Mesenchymal stem cell (in vitro differentiated cells and primary cell): ENCODE data around the gene SLCO3A1.

Experiments used
- DNase-seq: peaks from one replicate; pipeline ENCODE4 v3.0.0-alpha.2; 2013
- H2AFZ ChIP-seq: one replicate; pipeline ENCODE4 v1.6.1; 2013; ENCODE audit warnings: low read depth, mild to moderate bottlenecking, control low read depth, inconsistent platforms, low read length, moderate library complexity
- H2AK5ac ChIP-seq: 2 replicates; pipeline ENCODE4 v1.6.1; 2013; ENCODE audit warnings: low read length, moderate library complexity, mild to moderate bottlenecking, inconsistent platforms; ENCODE audit not compliant: severe bottlenecking
- H2BK120ac ChIP-seq: one replicate; pipeline ENCODE4 v1.6.1; 2013; ENCODE audit warnings: low read depth, mild to moderate bottlenecking, inconsistent platforms, low read length, moderate library complexity
- H2BK12ac ChIP-seq, 2 experiments: one replicate each; pipeline ENCODE4 v1.6.1; 2013; ENCODE audit warnings: inconsistent platforms in 2 of 2, low read length in 2 of 2, mild to moderate bottlenecking in 2 of 2, moderate library complexity in 2 of 2, control low read depth in 1 of 2
- H2BK15ac ChIP-seq: one replicate; pipeline ENCODE4 v1.6.1; 2013; ENCODE audit warnings: mild to moderate bottlenecking, low read depth, inconsistent platforms; ENCODE audit not compliant: poor library complexity, severe bottlenecking
- H2BK5ac ChIP-seq: 2 replicates; pipeline ENCODE4 v1.6.1; 2013; ENCODE audit warnings: low read depth, mild to moderate bottlenecking, low read length, control low read depth, inconsistent platforms; ENCODE audit not compliant: poor library complexity, severe bottlenecking
- H3K14ac ChIP-seq, 2 experiments: one replicate each; pipeline ENCODE4 v1.6.1; 2013; ENCODE audit warnings: inconsistent platforms in 2 of 2, low read length in 2 of 2, control low read depth in 1 of 2, mild to moderate bottlenecking in 1 of 2, moderate library complexity in 1 of 2
- H3K18ac ChIP-seq, 2 experiments: one replicate each; pipeline ENCODE4 v1.6.1; 2013; ENCODE audit warnings: inconsistent platforms in 2 of 2, low read length in 2 of 2, control low read depth in 1 of 2, low read depth in 1 of 2, mild to moderate bottlenecking in 1 of 2
- H3K23ac ChIP-seq, 2 experiments: one replicate each; pipeline ENCODE4 v1.6.1; 2013; ENCODE audit warnings: inconsistent platforms in 2 of 2, low read length in 2 of 2, mild to moderate bottlenecking in 2 of 2, moderate library complexity in 2 of 2, control low read depth in 1 of 2
- H3K27ac ChIP-seq: 2 replicates; pipeline ENCODE4 v1.5.1; 2013; ENCODE audit warnings: mild to moderate bottlenecking, moderate library complexity, low read length, control low read depth, inconsistent platforms; ENCODE audit not compliant: poor library complexity, severe bottlenecking
- H3K27me3 ChIP-seq, 2 experiments: 2 replicates each; pipeline versions ENCODE4 v1.6.1 to v1.7.0; 2013; ENCODE audit warnings: low read length in 2 of 2, mild to moderate bottlenecking in 2 of 2, moderate library complexity in 2 of 2, control low read depth in 1 of 2, inconsistent platforms in 1 of 2; ENCODE audit not compliant: control insufficient read depth in 1 of 2, insufficient read depth in 1 of 2
- H3K36me3 ChIP-seq, 2 experiments: 2 replicates each; pipeline versions ENCODE4 v1.6.1 to v1.7.0; 2013; ENCODE audit warnings: low read length in 2 of 2, control low read depth in 1 of 2, inconsistent platforms in 1 of 2, low read depth in 1 of 2, mild to moderate bottlenecking in 1 of 2; ENCODE audit not compliant: insufficient read depth in 2 of 2, control insufficient read depth in 1 of 2
- H3K4ac ChIP-seq, 2 experiments: one replicate each; pipeline ENCODE4 v1.6.1; 2013; ENCODE audit warnings: inconsistent platforms in 2 of 2, low read length in 2 of 2, mild to moderate bottlenecking in 2 of 2, moderate library complexity in 2 of 2, control low read depth in 1 of 2, low read depth in 1 of 2
- H3K4me1 ChIP-seq: 2 replicates; pipeline ENCODE4 v1.6.1; 2013; ENCODE audit warnings: low read depth, low read length, control low read depth; ENCODE audit not compliant: control insufficient read depth, insufficient read depth
- H3K4me2 ChIP-seq: 2 replicates; pipeline ENCODE4 v1.6.1; 2013; ENCODE audit warnings: low read length, mild to moderate bottlenecking, inconsistent platforms; ENCODE audit not compliant: poor library complexity, severe bottlenecking
- H3K4me3 ChIP-seq, 2 experiments: 2 replicates each; pipeline versions ENCODE4 v1.5.1 to v1.7.0; 2013; ENCODE audit warnings: low read length in 2 of 2, mild to moderate bottlenecking in 2 of 2, control low read depth in 1 of 2, low read depth in 1 of 2; ENCODE audit not compliant: insufficient read depth in 1 of 2
- H3K79me1 ChIP-seq: replicated peaks from 2 replicates; pipeline ENCODE4 v1.6.1; 2013; ENCODE audit warnings: mild to moderate bottlenecking, control low read depth, low read length, inconsistent platforms; ENCODE audit not compliant: poor library complexity, severe bottlenecking
- H3K9ac ChIP-seq: 2 replicates; pipeline ENCODE4 v1.7.0; 2013; ENCODE audit warnings: mild to moderate bottlenecking, low read length, moderate library complexity
- H3K9me3 ChIP-seq: 2 replicates; pipeline ENCODE4 v1.7.0; 2013; ENCODE audit warnings: mild to moderate bottlenecking, low read length; ENCODE audit not compliant: control insufficient read depth
- H4K8ac ChIP-seq: one replicate; pipeline ENCODE4 v1.6.1; 2013; ENCODE audit warnings: inconsistent platforms, mild to moderate bottlenecking, low read length, moderate library complexity
- H4K91ac ChIP-seq: one replicate; pipeline ENCODE4 v1.6.1; 2013; ENCODE audit warnings: mild to moderate bottlenecking, low read length, inconsistent platforms
- WGBS: methylation state at CpG from one replicate; pipeline ENCODE4 v1.1.7; 2013; ENCODE audit warnings: mixed read lengths; 5-methylcytosine and 5-hydroxymethylcytosine counted together

SLCO3A1 gene

DNA sequence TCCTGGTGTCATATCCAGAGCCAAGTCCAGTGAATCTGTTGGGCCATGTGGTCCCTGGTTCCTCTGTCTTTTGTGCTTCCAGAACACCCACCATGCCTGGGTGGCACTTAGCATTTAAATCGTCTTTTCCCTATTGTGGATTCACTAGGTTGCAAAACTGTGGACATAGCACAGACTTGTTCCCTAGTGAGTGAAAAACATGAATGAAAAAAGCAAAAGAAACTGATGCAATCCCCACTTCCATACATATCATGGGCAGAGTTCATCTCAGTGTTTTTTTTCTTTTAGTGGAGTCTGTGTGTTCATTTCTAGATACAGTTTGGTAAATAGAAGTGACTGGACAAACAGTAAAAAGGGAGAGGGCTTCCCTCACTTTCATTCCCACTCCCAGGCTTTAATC lies 170.5 kb downstream of the SLCO3A1 start:
- no peak overlapping the region for H2AFZ ChIP-seq

DNA sequence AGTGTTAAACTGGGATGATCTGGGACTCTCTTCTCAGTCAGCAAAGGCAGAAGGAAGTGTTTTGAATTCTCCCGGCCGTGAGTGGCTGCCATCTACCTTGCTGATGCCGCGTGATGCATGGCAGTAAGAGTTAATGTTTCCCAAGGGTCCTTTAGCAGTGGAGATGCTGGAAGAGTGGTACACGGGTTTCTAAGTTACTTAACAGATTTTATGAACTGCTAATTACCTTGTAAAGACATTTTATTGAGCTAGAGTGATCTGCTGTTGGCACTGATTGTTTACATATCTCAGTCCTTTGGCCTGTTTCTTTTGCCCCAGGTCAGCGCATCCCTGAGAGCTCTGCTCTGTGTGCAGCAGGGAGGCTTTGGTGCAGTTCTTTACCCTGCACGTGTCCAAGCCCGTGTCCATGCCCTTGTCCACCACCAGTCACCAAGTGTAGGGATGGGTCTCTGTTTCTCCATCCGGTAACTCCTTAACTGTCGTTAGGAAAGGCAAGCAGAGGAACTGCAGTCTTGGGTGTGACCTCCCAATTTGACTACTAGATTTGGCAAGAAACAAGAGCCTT lies 172.3 kb downstream of the SLCO3A1 start:
- Histone ChIP-seq H3K14ac (no peak overlapping the region), H4K8ac (no peak overlapping the region), H3K18ac (no peak overlapping the region), H3K4me2 (no peak overlapping the region), H2AFZ (no peak overlapping the region), H2BK12ac (no peak overlapping the region), H3K23ac (no peak overlapping the region), H3K4me1 (no peaks in the 10 kb centered on the region), H3K27ac (no peak overlapping the region), H4K91ac (no peak overlapping the region), H3K27me3 (no peaks in the 10 kb centered on the region), H3K9ac (no peak overlapping the region), H3K79me1 (no peaks in the 10 kb centered on the region), H3K36me3 (no peaks in the 10 kb centered on the region), H3K9me3 (no peaks in the 10 kb centered on the region), H3K4me3 (no peak overlapping the region), H2AK5ac (no peak overlapping the region), H2BK15ac (no peak overlapping the region), H2BK5ac (no peak overlapping the region), H3K4ac (no peak overlapping the region), H2BK120ac (no peak overlapping the region)
- WGBS: 48% methylated on average over 10 of the region's 10 CpGs
- DNase-seq: no peak

More for the DNA sequence above, 170.5 kb downstream of the SLCO3A1 start:
- WGBS: no CpG with 5 or more reads among the region's 1 CpG
- Histone ChIP-seq H3K4me1 (no peaks in the 10 kb centered on the region), H3K27ac (no peak overlapping the region), H3K9ac (no peak overlapping the region), H3K14ac (no peak overlapping the region), H3K79me1 (no peaks in the 10 kb centered on the region), H2BK15ac (no peak overlapping the region), H3K27me3 (no peaks in the 10 kb centered on the region), H3K23ac (no peak overlapping the region), H3K36me3 (no peaks in the 10 kb centered on the region), H3K9me3 (no peaks in the 10 kb centered on the region), H2BK120ac (no peak overlapping the region), H4K8ac (no peak overlapping the region), H2BK12ac (no peak overlapping the region), H3K18ac (no peak overlapping the region), H2BK5ac (no peak overlapping the region), H2AK5ac (no peak overlapping the region), H3K4me2 (no peak overlapping the region), H3K4me3 (no peak overlapping the region), H3K4ac (no peak overlapping the region), H4K91ac (no peak overlapping the region)
- DNase-seq: no peak

- no peak overlapping the region for H3K4me2 ChIP-seq
- WGBS: 79% methylated on average over 4 of the region's 4 CpGs
- no peak overlapping the region for H2AFZ ChIP-seq
Observed at GRCh38 chr15:92028389-92028724, 174.8 kb downstream of the SLCO3A1 start.

DNA sequence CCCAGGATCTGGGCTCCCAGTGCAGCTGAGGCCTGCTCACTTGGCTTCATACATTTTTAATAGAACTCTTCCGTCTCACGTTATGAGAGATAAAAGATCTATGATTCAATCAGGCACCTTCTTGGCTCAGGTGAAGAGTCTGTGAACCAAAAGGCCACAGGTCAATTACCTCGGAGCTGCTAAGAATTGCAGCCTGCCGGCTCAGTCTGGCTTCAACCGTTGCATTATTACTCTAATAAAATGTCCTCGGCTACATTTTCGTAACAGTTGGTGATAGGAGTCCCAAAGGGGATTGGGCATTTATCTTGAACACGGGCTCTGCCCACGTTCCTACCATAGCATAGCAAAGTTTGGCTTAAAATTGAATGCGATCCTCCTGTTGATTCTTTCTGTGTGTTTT lies 176.3 kb downstream of the SLCO3A1 start:
- H3K9me3 ChIP-seq: no peaks in the 10 kb centered on the region
- H3K23ac ChIP-seq: no peak overlapping the region
- 74% methylated on average over 10 of the region's 10 CpGs for WGBS
- no peak overlapping the region for H2BK5ac ChIP-seq
- no peaks in the 10 kb centered on the region for H3K27me3 ChIP-seq
- H3K4me3 ChIP-seq: no peak overlapping the region
- no peak overlapping the region for H2AFZ ChIP-seq
- no peak for DNase-seq
- no peak overlapping the region for H3K27ac ChIP-seq
- no peak overlapping the region for H4K91ac ChIP-seq
- no peaks in the 10 kb centered on the region for H3K4me1 ChIP-seq
- H2AK5ac ChIP-seq: no peak overlapping the region
- H3K18ac ChIP-seq: no peak overlapping the region
- no peak overlapping the region for H3K14ac ChIP-seq
- H2BK120ac ChIP-seq: no peak overlapping the region
- no peaks in the 10 kb centered on the region for H3K36me3 ChIP-seq
- no peak overlapping the region for H2BK15ac ChIP-seq
- H3K4me2 ChIP-seq: no peak overlapping the region
- no peak overlapping the region for H4K8ac ChIP-seq
- H3K4ac ChIP-seq: no peak overlapping the region
- H3K79me1 ChIP-seq: no peaks in the 10 kb centered on the region
- no peak overlapping the region for H2BK12ac ChIP-seq
- H3K9ac ChIP-seq: peak overlapping the region; percentile 69

More at GRCh38 chr15:92028389-92028724, 174.8 kb downstream of the SLCO3A1 start:
- Histone ChIP-seq H3K18ac (no peak overlapping the region), H2BK12ac (no peak overlapping the region), H3K4ac (no peak overlapping the region), H3K9me3 (no peaks in the 10 kb centered on the region), H3K79me1 (no peaks in the 10 kb centered on the region), H3K27me3 (no peaks in the 10 kb centered on the region), H4K8ac (no peak overlapping the region), H2BK120ac (no peak overlapping the region), H4K91ac (no peak overlapping the region), H3K14ac (no peak overlapping the region), H2BK5ac (no peak overlapping the region), H3K9ac (peak overlapping the region; percentile 69), H2BK15ac (no peak overlapping the region), H3K4me3 (peak overlapping the region in 1 of 2 experiments; percentile 28), H3K4me1 (no peaks in the 10 kb centered on the region), H2AK5ac (no peak overlapping the region), H3K27ac (no peak overlapping the region), H3K23ac (no peak overlapping the region), H3K36me3 (no peaks in the 10 kb centered on the region)
- no peak for DNase-seq
